MCF 10A (cell line): Measurements from ENCODE around the gene ARHGAP28. TPM values are rescaled to one million over a fixed set of nuclear protein-coding genes. Genes with fewer than 3 reads are reported as not detected.

Experiments
- BruUV-seq: library from RNA; stranded (reverse); fragments of 400-500 nt; replicated peaks from 2 replicates; lab custom pipeline; 2021; lab: Mats Ljungman, UMichigan
- CTCF ChIA-PET: fragments of 300-600 bp; sonication (Branson Sonifier 250); formaldehyde crosslinking; extraction: SDS; loops from one replicate; lab custom pipeline; 2021; ENCODE audit warnings: antibody characterized with exemption, inconsistent platforms; lab: Yijun Ruan, JAX
- POLR2A ChIA-PET: fragments of 300-600, 350-650 bp; sonication (Branson Sonifier 250); formaldehyde crosslinking; extraction: SDS; loops from one replicate; lab custom pipeline; 2020; ENCODE audit warnings: antibody characterized with exemption, inconsistent platforms; lab: Yijun Ruan, JAX
- DNase-seq: peaks from one replicate; pipeline ENCODE4 v3.0.0-alpha.2; 2018; ENCODE audit not compliant: unreplicated experiment
- H3K27ac Mint-ChIP-seq: one replicate; pipeline ENCODE4 v1.8.0; 2022; ENCODE audit warnings: mild to moderate bottlenecking, low read depth, mixed read lengths; ENCODE audit not compliant: unreplicated experiment
- H3K27me3 Mint-ChIP-seq: one replicate; pipeline ENCODE4 v1.8.0; 2022; ENCODE audit warnings: mixed read lengths; ENCODE audit not compliant: insufficient read depth, unreplicated experiment
- H3K36me3 Mint-ChIP-seq: one replicate; pipeline ENCODE4 v1.8.0; 2022; ENCODE audit warnings: mild to moderate bottlenecking, moderate library complexity, mixed read lengths; ENCODE audit not compliant: insufficient read depth, unreplicated experiment
- H3K4me1 Mint-ChIP-seq: one replicate; pipeline ENCODE4 v1.8.0; 2022; ENCODE audit warnings: mixed read lengths; ENCODE audit not compliant: insufficient read depth, unreplicated experiment
- H3K4me3 Mint-ChIP-seq: one replicate; pipeline ENCODE4 v1.8.0; 2022; ENCODE audit warnings: mild to moderate bottlenecking, moderate library complexity, mixed read lengths; ENCODE audit not compliant: unreplicated experiment
- H3K9me3 Mint-ChIP-seq: one replicate; pipeline ENCODE4 v1.8.0; 2022; ENCODE audit warnings: mixed read lengths; ENCODE audit not compliant: unreplicated experiment
- CTCF ChIP-seq: fragments of 200-600 bp; IDR thresholded peaks from one replicate; pipeline ENCODE4 v1.8.0; 2022; ENCODE audit warnings: antibody characterized with exemption, mild to moderate bottlenecking; ENCODE audit not compliant: unreplicated experiment
- intact Hi-C: fragments of 100-400 bp; cut with micrococcal nuclease; formaldehyde crosslinking; loops from 2 replicates; pipeline ENCODE4 v1.14.1; 2022
- total RNA-seq: library from RNA; stranded (reverse); gene quantifications from 2 replicates; pipeline ENCODE4 v1.2.3, GENCODE V29; 2022

ARHGAP28 gene
- total RNA-seq, 1 experiment from 2014 or later, result 3.0 TPM

GRCh38 chr18:6939972-6940371, 210.5 kb downstream of the ARHGAP28 start:
- peaks cover 6% of the 10 kb centered on the region for H3K36me3 Mint-ChIP-seq
- H3K4me1 Mint-ChIP-seq, result no peaks in the 10 kb centered on the region
- no peak overlapping the region for H3K4me3 Mint-ChIP-seq
- BruUV-seq, result no TSS peak
- POLR2A ChIA-PET, result interaction anchor here (0.6 kb wide), 1 partner anchor 54 kb away, joined by 3 read pairs; no protein-coding TSS in a partner anchor
- no peaks in the 10 kb centered on the region for H3K9me3 Mint-ChIP-seq
- TF ChIP-seq CTCF, result no peak
- intact Hi-C loops, result loop anchor here (2.0 kb wide), 1 partner anchor 61 kb away; no protein-coding TSS in a partner anchor
- CTCF ChIA-PET, result interaction anchor here (0.6 to 4.3 kb wide), 14 partner anchors 13 to 237 kb away, joined by 3 to 34 read pairs (median 4); no protein-coding TSS in a partner anchor
- H3K27me3 Mint-ChIP-seq, result no peaks in the 10 kb centered on the region
- no peak for DNase-seq
- H3K27ac Mint-ChIP-seq, result no peak overlapping the region

GRCh38 chr18:6940451-6940850, 210.9 kb downstream of the ARHGAP28 start:
- no peak overlapping the region for H3K27ac Mint-ChIP-seq
- intact Hi-C loops, result no loop called here
- TF ChIP-seq CTCF, result no peak
- H3K4me1 Mint-ChIP-seq, result no peaks in the 10 kb centered on the region
- DNase-seq, result no peak
- ChIA-PET CTCF (interaction anchor here (0.6 to 4.3 kb wide), 14 partner anchors 14 to 237 kb away, joined by 3 to 34 read pairs (median 3); no protein-coding TSS in a partner anchor), POLR2A (interaction anchor here (1.2 kb wide), 1 partner anchor 55 kb away, joined by 3 read pairs; no protein-coding TSS in a partner anchor)
- peaks cover 6% of the 10 kb centered on the region for H3K36me3 Mint-ChIP-seq
- H3K9me3 Mint-ChIP-seq, result no peaks in the 10 kb centered on the region
- no peaks in the 10 kb centered on the region for H3K27me3 Mint-ChIP-seq
- no peak overlapping the region for H3K4me3 Mint-ChIP-seq
- no TSS peak for BruUV-seq

GRCh38 chr18:6941996-6942395, 212.5 kb downstream of the ARHGAP28 start:
- peaks cover 6% of the 10 kb centered on the region for H3K36me3 Mint-ChIP-seq
- no peaks in the 10 kb centered on the region for H3K27me3 Mint-ChIP-seq
- ChIA-PET POLR2A (interaction anchor here (1.2 kb wide), 1 partner anchor 53 kb away, joined by 3 read pairs; no protein-coding TSS in a partner anchor), CTCF (interaction anchor here (1.2 to 4.3 kb wide), 3 partner anchors 22 to 58 kb away, joined by 3 to 34 read pairs (median 15); no protein-coding TSS in a partner anchor)
- BruUV-seq, result no TSS peak
- no peak for DNase-seq
- H3K4me3 Mint-ChIP-seq, result no peak overlapping the region
- intact Hi-C loops, result no loop called here
- no peaks in the 10 kb centered on the region for H3K9me3 Mint-ChIP-seq
- no peak overlapping the region for H3K27ac Mint-ChIP-seq
- no peaks in the 10 kb centered on the region for H3K4me1 Mint-ChIP-seq
- TF ChIP-seq CTCF, result no peak

GRCh38 chr18:6942742-6943141, 213.2 kb downstream of the ARHGAP28 start:
- no peaks in the 10 kb centered on the region for H3K27me3 Mint-ChIP-seq
- TF ChIP-seq CTCF, result no peak
- no peaks in the 10 kb centered on the region for H3K9me3 Mint-ChIP-seq
- H3K36me3 Mint-ChIP-seq, result peaks cover 6% of the 10 kb centered on the region
- intact Hi-C loops, result no loop called here
- CTCF ChIA-PET, result interaction anchor here (1.0 to 4.3 kb wide), 2 partner anchors 23 to 60 kb away, joined by 3 to 34 read pairs; no protein-coding TSS in a partner anchor
- no peak for DNase-seq
- H3K4me3 Mint-ChIP-seq, result no peak overlapping the region
- POLR2A ChIA-PET, result no interaction called here
- H3K4me1 Mint-ChIP-seq, result no peaks in the 10 kb centered on the region
- no TSS peak for BruUV-seq
- no peak overlapping the region for H3K27ac Mint-ChIP-seq
